ENCODE measurements around the gene EPB41L4B.

EPB41L4B gene

GRCh38 chr9:109162677-109163076, 158.2 kb downstream of the EPB41L4B start:
- Histone ChIP-seq H3K27ac (no peak overlapping the region), H3K4me1 (ENCODE audit: low read depth, poor library complexity, severe bottlenecking) (peaks cover 5% of the 10 kb centered on the region), H4K20me1 (ENCODE audit: insufficient read depth) (no peaks in the 10 kb centered on the region), H3K4me3 (IDR thresholded peaks at IDR 0.05; ENCODE audit: insufficient read depth, low read depth, low read length) (no peak overlapping the region), H3K79me2 (ENCODE audit: insufficient read depth, low read depth) (no peaks in the 10 kb centered on the region), H3K9ac (no peak overlapping the region), H3K4me2 (no peak overlapping the region), H2AFZ (ENCODE audit: low read depth) (no peak overlapping the region), H3K27me3 (ENCODE audit: insufficient read depth, low read depth) (no peaks in the 10 kb centered on the region; the same call in 1 of the 2 replicates), H3K36me3 (ENCODE audit: insufficient read depth) (no peaks in the 10 kb centered on the region)
- TF ChIP-seq, protein P1, sequence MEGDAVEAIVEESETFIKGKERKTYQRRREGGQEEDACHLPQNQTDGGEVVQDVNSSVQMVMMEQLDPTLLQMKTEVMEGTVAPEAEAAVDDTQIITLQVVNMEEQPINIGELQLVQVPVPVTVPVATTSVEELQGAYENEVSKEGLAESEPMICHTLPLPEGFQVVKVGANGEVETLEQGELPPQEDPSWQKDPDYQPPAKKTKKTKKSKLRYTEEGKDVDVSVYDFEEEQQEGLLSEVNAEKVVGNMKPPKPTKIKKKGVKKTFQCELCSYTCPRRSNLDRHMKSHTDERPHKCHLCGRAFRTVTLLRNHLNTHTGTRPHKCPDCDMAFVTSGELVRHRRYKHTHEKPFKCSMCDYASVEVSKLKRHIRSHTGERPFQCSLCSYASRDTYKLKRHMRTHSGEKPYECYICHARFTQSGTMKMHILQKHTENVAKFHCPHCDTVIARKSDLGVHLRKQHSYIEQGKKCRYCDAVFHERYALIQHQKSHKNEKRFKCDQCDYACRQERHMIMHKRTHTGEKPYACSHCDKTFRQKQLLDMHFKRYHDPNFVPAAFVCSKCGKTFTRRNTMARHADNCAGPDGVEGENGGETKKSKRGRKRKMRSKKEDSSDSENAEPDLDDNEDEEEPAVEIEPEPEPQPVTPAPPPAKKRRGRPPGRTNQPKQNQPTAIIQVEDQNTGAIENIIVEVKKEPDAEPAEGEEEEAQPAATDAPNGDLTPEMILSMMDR (conservative IDR thresholded peaks at IDR 0.05; ENCODE audit: low read depth, low read length), result no peak

- no peaks in the 10 kb centered on the region for H4K20me1 ChIP-seq (ENCODE audit: insufficient read depth)
- H3K4me2 ChIP-seq, result no peak overlapping the region
- H3K4me3 ChIP-seq (IDR thresholded peaks at IDR 0.05; ENCODE audit: insufficient read depth, low read depth, low read length), result no peak overlapping the region
- no peak overlapping the region for H3K27ac ChIP-seq
- no peaks in the 10 kb centered on the region for H3K36me3 ChIP-seq (ENCODE audit: insufficient read depth)
- H3K9ac ChIP-seq, result no peak overlapping the region
- peaks cover 5% of the 10 kb centered on the region for H3K4me1 ChIP-seq (ENCODE audit: low read depth, poor library complexity, severe bottlenecking)
- TF ChIP-seq, protein P1 (conservative IDR thresholded peaks at IDR 0.05; ENCODE audit: low read depth, low read length), result no peak
- no peaks in the 10 kb centered on the region; the same call in 1 of the 2 replicates for H3K27me3 ChIP-seq (ENCODE audit: insufficient read depth, low read depth)
- H3K79me2 ChIP-seq (ENCODE audit: insufficient read depth, low read depth), result no peaks in the 10 kb centered on the region
- H2AFZ ChIP-seq (ENCODE audit: low read depth), result no peak overlapping the region
Observed at GRCh38 chr9:109161471-109161870, 159.4 kb downstream of the EPB41L4B start.

DNA sequence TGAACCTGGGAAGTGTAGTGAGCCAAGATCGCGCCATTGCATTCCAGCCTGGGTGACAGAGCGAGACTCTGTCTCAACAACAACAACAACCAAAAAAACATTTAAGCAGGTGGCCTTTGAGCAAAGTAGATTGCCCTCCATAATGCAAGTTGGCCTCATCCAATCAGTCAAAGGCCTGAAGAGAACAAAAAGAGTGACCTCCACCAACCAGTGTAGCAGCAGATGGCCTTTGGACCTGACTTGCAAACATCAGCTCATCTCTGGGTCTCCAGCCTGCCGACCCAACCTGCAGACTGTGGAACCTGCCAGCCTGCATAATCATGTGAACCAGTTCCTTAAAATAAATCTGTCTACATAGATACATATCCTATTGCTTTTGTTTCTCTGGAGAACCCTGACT, 161.3 kb downstream of the EPB41L4B start:
- Histone ChIP-seq H3K79me2 (ENCODE audit: insufficient read depth, low read depth) (no peaks in the 10 kb centered on the region), H3K4me2 (no peak overlapping the region), H3K27me3 (ENCODE audit: insufficient read depth, low read depth) (no peaks in the 10 kb centered on the region; the same call in 1 of the 2 replicates), H3K27ac (no peak overlapping the region), H3K4me3 (IDR thresholded peaks at IDR 0.05; ENCODE audit: insufficient read depth, low read depth, low read length) (no peak overlapping the region), H3K36me3 (ENCODE audit: insufficient read depth) (no peaks in the 10 kb centered on the region), H3K9ac (no peak overlapping the region), H3K4me1 (ENCODE audit: low read depth, poor library complexity, severe bottlenecking) (peaks cover 5% of the 10 kb centered on the region), H4K20me1 (ENCODE audit: insufficient read depth) (no peaks in the 10 kb centered on the region), H2AFZ (ENCODE audit: low read depth) (no peak overlapping the region)
- TF ChIP-seq, protein P1 (conservative IDR thresholded peaks at IDR 0.05; ENCODE audit: low read depth, low read length), result no peak

DNA sequence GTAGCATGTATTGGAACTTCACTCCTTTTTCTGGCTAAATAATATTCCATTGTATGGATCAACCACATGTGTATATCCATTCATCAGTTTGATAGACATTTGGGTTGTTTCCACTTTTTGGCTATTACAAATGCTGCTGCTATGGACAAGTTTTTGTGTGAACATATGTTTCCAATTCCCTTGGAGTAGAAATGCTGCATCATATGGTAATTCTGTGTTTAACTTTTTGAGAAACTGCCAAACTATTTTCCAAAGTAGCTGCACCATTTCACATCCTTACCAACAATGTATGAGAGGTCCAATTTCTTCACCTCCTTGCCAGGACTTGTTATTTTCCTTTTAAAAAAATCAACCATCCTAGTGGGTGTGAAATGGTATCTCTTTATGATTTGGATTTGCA, 162.2 kb downstream of the EPB41L4B start:
- no peak overlapping the region for H3K9ac ChIP-seq
- no peak overlapping the region for H3K4me2 ChIP-seq
- TF ChIP-seq, protein P1 (conservative IDR thresholded peaks at IDR 0.05; ENCODE audit: low read depth, low read length), result no peak
- H3K36me3 ChIP-seq (ENCODE audit: insufficient read depth), result no peaks in the 10 kb centered on the region
- H3K27me3 ChIP-seq (ENCODE audit: insufficient read depth, low read depth), result no peaks in the 10 kb centered on the region; the same call in 1 of the 2 replicates
- H2AFZ ChIP-seq (ENCODE audit: low read depth), result no peak overlapping the region
- H4K20me1 ChIP-seq (ENCODE audit: insufficient read depth), result no peaks in the 10 kb centered on the region
- no peaks in the 10 kb centered on the region for H3K79me2 ChIP-seq (ENCODE audit: insufficient read depth, low read depth)
- no peak overlapping the region for H3K4me3 ChIP-seq (IDR thresholded peaks at IDR 0.05; ENCODE audit: insufficient read depth, low read depth, low read length)
- H3K27ac ChIP-seq, result no peak overlapping the region
- H3K4me1 ChIP-seq (ENCODE audit: low read depth, poor library complexity, severe bottlenecking), result peaks cover 5% of the 10 kb centered on the region
